ENCODE measurements around the gene IGSF1.

DNA sequence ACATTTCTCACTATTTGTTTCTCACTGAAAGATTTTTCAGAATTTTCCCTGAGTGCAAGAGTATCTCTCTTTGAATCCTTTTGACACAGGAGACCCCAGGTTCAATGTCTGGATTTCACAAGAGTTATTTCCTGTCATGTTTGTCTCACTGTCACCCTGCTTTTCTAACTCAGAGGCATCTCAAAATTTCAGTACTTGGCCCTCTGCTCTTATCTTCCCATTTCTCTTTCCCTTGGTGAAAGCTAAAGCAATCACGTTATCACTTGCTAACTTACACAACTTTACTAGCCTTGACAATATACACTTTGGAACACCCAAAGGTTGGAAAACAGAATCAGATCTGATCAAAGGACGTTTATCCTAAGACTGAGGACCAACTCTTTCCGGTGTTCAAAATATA lies 17.3 kb downstream of the IGSF1 start:
- TF ChIP-seq, protein P1, sequence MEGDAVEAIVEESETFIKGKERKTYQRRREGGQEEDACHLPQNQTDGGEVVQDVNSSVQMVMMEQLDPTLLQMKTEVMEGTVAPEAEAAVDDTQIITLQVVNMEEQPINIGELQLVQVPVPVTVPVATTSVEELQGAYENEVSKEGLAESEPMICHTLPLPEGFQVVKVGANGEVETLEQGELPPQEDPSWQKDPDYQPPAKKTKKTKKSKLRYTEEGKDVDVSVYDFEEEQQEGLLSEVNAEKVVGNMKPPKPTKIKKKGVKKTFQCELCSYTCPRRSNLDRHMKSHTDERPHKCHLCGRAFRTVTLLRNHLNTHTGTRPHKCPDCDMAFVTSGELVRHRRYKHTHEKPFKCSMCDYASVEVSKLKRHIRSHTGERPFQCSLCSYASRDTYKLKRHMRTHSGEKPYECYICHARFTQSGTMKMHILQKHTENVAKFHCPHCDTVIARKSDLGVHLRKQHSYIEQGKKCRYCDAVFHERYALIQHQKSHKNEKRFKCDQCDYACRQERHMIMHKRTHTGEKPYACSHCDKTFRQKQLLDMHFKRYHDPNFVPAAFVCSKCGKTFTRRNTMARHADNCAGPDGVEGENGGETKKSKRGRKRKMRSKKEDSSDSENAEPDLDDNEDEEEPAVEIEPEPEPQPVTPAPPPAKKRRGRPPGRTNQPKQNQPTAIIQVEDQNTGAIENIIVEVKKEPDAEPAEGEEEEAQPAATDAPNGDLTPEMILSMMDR (IDR thresholded peaks at IDR 0.05), result no peak
- no peak for TF ChIP-seq POLR2A (IDR thresholded peaks at IDR 0.05)
